GM18868 (cell line): ENCODE data around the gene TIGD1.

Experiments used
- ATAC-seq: cut with Tn5 transposase; IDR thresholded peaks from one replicate; pipeline ENCODE4 v1.9.1; 2021; ENCODE audit warnings: mild to moderate bottlenecking, moderate library complexity; ENCODE audit not compliant: unreplicated experiment

The TIGD1 gene

GRCh38 chr2:232524771-232525170 lies 25.6 kb downstream of the TIGD1 start:
- ATAC-seq: no peak

GRCh38 chr2:232523682-232524597 lies 26.4 kb downstream of the TIGD1 start:
- ATAC-seq: no peak

- no peak for ATAC-seq
These were observed 27.0 kb downstream of the TIGD1 start for GRCh38 chr2:232523402-232523681.

- no peak for ATAC-seq
These were observed 27.5 kb downstream of the TIGD1 start for GRCh38 chr2:232522623-232523401.

GRCh38 chr2:232521959-232522622 lies 28.3 kb downstream of the TIGD1 start:
- ATAC-seq: no peak

- ATAC-seq: no peak
These were observed 29.3 kb downstream of the TIGD1 start for GRCh38 chr2:232521098-232521497.

- ATAC-seq: no peak
These were observed 29.9 kb downstream of the TIGD1 start for GRCh38 chr2:232520489-232520888.

- no peak for ATAC-seq
These were observed 30.5 kb downstream of the TIGD1 start, which contains the start of gene PRSS56 for GRCh38 chr2:232519581-232520438. Gene PRSS56, plus strand, starts transcription at chr2:232520388. Its CDS starts 211 bp downstream, at chr2:232520599.

GRCh38 chr2:232518844-232519243 lies 31.5 kb downstream of the TIGD1 start:
- no peak for ATAC-seq

GRCh38 chr2:232516551-232516950 lies 33.8 kb downstream of the TIGD1 start:
- no peak for ATAC-seq

- no peak for ATAC-seq
These were observed 34.7 kb downstream of the TIGD1 start for GRCh38 chr2:232515639-232516038.

GRCh38 chr2:232513353-232513752 lies 37.0 kb downstream of the TIGD1 start:
- ATAC-seq: no peak

- no peak for ATAC-seq
These were observed 37.8 kb downstream of the TIGD1 start for GRCh38 chr2:232512602-232513001.

GRCh38 chr2:232511336-232511890 lies 38.9 kb downstream of the TIGD1 start:
- no peak for ATAC-seq

- no peak for ATAC-seq
These were observed 42.1 kb downstream of the TIGD1 start for GRCh38 chr2:232508251-232508650.

GRCh38 chr2:232506709-232507108 lies 43.6 kb downstream of the TIGD1 start:
- ATAC-seq: no peak

GRCh38 chr2:232505856-232506255 lies 44.5 kb downstream of the TIGD1 start:
- ATAC-seq: no peak

GRCh38 chr2:232504438-232504837 lies 45.9 kb downstream of the TIGD1 start:
- no peak for ATAC-seq

- no peak for ATAC-seq
These were observed 46.5 kb downstream of the TIGD1 start for GRCh38 chr2:232503809-232504323.
